Left renal pelvis (tissue), 4 donors: ENCODE measurements around the gene NUDT4. TPM values are rescaled to one million over a fixed set of nuclear protein-coding genes. Genes with fewer than 3 reads are reported as not detected.
A peak's percentile ranks its signal among the peaks of the same experiment; 100 is the strongest.

ENCODE experiments used
- DNase-seq, 4 donors: peaks; one replicate each; pipeline ENCODE4 v3.0.0-alpha.2; 2013; ENCODE audit warnings: low read depth in 4 of 4, low spot score in 3 of 4
- polyA plus RNA-seq, 4 donors: library from polyadenylated mRNA; unstranded; fragments of 120-200 nt; gene quantifications; one replicate each; pipeline ENCODE4 v1.2.1, GENCODE V29; 2013; ENCODE audit not compliant: insufficient read length in 4 of 4

Gene NUDT4
- 100 to 1,000 TPM in 3 of 4 donors, 10 to 100 TPM in 1; 76.5 to 158 (median 128) TPM for polyA plus RNA-seq

DNA sequence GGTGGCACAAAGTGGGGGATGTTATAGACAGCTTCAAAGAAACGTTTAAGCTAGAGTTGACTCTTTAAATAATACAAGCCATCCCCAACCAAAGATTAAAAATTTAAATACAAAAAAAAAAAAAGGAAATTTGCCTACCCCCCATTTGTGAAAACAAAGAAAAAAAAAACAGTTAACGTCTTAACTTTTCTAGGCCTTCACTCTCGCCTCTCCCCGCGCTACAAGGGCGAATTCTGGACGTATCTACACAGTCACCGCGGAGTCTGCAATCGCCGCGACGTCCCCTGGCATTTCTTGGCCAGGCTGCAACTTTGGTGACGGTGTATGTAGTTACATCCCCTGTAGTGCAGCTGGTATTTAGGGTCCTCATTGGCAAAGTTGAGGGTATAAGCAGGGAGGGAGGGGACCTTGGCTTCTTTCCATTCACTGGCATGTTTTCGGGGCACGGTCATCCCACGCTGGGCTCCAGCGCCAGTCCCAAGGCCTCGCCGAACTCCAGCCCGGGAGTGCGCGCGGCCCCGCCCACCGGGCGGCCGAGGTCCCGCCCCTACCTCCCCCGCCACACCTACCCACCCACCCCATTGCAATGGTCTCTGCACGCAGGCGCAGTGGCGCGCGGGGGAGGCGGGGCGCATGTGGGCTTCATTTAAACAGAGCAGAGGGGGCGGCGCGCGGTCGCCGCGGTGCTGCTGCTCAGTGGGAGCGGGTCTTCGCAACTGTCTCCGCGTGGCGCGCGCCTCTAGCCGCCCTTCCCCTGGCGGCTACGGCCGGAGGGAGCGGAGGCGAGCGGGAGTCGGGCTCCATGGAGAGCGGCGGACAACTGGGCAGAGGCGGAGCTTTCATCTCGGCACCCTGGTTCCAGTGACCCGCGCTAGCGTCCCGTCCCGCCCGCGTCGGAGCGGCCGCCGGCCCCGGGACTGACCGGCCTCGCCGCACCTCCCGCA lies at the start of gene NUDT4:
TSS of gene NUDT4 (plus strand) at position 674 of the 944 bp plus-strand sequence. CDS start 398 bp downstream, outside the sequence.
- peak; percentile 89 to 93 (median 92) for DNase-seq

DNA sequence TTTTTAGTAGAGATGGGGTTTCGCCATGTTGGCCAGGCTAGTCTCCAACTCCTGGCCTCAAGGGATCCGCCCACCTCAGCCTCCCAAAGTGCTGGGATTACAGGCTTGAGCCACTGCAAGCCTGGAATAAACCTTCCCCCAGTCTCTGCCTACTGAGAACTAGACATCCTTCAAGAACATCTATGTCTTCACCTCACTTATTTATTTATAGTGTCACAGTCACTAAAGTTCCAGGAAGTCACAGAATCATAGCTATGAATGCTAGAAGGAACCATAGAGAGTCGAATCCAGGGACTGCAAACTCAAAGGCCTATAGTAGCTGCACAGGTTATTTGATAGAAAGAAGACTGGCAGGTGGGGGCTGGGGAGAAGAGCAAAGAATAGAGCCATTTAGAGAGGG lies 44.7 kb upstream of the NUDT4 start:
- DNase-seq: no peak

DNA sequence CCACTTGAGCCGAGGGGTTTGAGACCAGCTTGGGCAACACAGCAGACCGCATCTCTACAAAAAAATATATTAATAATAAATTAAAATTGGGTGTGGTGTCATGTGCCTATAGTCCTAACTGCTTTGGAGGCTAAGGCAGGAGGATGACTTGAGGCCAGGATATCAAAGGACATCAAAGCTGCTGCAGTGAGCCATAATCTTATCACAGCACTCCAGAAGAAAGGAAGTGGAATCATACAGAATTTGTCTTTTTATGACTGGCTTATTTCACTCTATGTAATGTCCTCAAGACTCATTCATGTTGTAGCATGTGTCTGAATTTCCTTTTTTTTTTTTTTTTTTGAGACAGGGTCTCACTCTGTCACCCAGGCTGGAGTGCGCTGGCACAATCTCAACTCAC lies 43.9 kb upstream of the NUDT4 start:
- DNase-seq: no peak

DNA sequence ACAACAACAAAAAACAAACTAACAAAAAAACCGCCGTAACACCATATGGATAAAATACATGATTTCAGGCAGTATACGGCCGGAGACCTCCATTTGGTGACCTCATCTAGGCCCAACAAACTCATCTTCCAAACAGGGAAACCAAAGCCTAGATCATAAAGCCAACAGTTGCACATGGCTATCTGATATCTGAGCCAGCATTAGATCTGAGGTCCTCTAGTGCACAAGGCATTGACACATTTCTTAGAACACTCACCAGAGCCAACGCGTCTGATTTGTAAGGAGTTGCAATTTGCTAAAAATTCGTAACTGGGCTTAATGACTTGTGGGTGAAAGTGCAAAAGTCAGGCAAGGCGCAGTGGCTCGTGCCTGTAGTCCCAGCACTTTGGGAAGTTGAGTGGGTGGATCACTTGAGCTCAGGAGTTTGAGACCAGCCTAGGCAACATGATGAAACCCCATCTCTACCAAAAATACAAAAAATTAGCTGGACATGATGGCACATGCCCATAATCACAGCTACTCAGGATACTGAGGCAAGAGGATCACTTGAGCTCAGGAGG lies 42.0 kb upstream of the NUDT4 start:
- DNase-seq: no peak

DNA sequence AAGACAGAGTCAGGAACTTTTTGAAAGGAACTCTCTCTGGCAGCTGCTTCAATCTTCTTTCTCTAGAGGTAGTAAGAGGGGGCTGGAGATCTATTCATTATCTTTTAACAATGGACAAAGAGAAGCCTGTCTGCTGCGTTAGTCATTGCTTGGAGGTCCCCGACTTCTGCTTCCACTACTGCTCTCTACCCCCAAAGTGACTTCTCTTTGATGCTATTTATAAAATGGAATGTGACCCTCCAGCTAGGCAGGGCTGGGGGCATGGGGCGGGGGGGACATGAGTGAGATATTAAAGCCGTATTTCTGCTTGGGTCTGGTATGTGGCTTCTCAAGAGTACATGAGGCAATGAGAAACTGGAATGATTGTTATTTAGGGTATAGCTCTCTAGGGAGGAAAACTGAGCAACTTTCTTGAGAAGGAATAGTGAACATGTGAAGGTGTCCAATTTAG lies 41.4 kb upstream of the NUDT4 start:
- no peak for DNase-seq

DNA sequence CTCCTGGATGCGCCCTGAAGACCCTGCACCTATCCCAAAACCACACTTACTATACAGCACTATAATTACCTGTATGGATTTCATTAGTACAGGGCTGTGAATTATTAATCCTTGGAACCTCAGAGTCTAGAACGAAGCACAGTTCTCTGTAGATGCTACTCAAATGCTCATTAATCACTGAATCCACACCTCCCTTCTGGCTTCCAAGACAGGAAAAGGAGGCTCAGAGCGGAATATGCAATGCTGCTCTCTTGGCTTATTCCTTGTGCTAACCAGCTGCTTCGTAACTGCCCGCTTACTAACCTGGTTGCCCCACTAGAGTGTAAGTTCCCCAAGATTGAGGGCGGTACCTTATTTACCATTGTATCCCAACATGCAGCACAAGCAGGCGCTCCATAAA lies 39.1 kb upstream of the NUDT4 start:
- no peak for DNase-seq

DNA sequence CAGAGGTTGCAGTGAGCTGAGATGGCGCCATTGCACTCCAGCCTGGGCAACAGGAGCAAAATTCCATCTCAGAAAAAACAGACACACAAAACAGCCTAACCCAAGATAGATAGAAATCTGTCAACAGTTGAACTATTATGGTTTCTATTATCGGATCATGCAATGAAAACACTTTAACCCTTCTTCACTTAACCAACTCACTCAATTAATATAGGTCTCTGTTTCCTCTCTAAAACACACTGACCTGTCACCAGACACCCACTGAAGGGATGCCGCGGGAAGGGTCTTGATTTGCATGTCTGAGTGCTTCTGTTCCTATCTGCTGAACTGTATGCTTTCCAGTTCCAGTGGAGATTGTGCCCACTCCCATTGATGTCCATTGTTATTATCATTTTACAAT lies 38.0 kb upstream of the NUDT4 start:
- no peak for DNase-seq

DNA sequence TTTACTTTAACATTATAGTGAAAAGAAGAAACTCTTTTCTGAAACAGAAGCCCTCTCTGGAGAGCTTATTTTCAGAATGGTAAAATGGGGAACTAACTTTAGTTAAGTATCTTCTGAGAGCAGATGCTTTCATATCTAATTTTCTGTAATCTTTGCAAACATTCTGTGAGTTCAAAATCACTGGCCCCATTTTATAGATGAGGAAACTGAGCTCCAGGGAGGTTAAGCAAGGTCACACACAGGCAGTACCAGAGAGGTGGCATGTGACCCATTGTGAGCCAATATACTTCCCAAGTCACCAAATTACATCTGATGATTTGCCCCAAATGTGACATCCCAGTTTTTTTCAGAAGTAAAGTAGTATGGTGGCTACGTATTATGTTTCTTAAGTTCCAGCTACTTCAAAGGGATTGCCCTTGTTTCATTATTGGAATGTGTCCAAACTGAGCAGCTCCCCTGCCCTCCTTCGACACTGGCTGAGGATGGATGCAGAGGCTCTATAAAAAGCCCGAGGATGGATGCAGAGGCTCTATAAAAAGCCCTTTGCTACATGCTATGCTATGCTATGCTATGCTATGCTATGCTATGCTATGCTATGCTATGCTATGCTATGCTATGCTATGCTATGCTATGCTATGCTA lies 36.2 kb upstream of the NUDT4 start:
- no peak for DNase-seq

DNA sequence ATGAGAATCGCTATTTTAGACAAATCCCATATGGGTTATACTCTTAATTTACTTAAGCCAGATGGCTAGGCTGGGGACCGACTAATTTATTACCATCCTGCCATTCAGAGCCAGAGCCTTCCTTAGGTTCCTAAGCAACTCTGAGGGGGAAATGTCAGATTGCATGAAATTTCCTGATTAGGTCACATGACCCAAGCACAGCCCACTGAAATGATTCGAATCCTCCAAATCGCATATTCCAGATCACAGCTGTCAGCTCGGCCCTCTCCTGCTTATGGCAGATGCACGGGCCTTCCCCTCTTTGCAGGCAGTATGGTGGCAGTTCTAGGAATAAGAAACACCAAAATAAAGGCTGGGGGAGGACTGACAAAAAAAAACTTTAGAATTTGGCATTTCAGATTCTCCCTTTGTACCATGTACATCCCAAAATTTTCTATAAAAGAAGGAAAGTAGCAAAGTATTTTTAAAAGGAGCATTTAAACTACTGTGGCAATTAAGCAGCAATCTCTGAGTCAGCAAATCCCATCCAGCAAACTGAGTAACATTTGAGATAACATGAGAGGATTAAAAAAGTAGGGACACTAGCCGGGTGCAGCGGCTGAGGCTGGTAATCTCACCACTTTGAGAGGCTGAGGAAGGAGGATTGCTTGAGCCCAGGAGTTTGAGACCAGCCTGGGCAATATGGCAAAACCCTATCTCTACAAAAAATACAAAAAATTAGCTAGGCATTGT lies 30.5 kb upstream of the NUDT4 start:
- DNase-seq: no peak

DNA sequence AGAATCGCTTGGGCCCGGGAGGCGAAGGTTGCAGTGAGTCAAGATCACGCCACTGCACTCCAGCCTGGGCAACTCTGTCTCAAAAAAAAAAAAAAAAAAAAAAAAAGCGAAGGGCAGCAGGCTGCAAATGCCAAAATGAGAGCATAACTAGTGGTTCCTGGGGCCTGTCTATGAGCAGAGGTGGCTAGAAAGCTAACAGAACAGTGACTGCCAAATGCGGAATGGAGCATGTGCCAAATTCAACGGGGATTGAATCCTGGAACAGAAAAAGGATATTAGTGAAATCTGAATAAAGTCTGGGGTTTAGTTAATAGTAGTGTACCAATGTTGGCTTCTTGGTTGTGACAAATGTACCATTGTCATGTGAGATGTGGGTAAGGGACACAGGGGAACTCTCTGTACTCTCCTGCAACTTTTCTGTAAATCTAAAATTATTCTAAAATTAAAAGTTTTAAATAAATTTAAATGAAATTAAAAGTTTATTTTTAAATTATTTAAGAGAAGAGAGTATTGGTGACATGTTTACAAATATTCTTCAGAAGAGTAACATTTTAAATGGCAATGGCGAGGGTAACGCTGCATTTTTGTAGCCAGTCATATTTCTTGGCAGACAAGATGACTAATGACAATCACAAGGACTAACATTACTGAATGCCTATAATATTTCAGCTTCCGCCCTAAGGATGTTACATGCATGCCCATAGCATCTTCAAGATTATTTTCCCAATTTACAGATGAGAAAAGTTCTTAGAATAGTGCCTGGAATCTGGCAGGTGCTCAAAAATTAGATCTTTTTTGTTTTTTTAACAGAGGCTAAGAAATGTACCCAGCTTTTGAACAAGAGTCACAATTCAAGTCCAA lies 28.9 kb upstream of the NUDT4 start:
- DNase-seq: no peak

DNA sequence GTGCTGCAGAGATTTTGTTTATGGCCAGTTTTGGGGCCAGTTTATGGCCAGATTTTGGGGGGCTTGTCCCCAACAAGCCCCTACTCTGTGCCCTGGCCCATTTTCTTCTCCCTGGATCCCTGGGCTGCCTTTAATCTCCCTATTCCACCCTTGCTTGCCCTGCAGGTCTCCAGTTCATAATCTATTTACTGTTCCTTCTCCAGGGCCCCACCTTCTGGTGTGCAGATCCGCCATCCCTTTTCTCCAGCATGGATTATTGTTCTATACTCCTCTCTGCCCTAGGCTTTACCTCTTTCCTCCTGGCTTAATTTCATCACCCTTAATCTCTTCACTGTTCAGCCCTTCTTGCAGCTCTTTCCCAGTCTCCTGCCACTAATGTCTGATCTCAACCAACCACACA lies 26.0 kb upstream of the NUDT4 start:
- no peak for DNase-seq

DNA sequence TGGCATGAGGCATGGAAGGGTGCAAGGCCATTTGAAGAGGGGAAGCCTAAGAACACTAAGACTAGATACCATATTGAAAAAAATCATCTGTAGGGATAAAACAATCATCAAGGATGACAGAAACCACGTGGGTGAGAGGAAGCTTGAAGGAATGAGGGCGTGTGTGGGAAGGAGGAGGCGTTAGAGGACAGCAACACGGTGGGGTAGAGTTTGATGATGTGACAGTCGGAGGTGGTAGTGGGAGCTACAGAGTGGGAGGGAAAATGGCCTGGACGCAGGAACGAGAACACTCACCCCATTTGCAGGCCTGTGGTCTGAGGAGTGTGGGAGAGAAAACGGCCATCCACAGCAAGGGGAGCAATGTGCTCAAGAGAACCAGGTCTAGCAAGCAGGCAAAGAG lies 25.4 kb upstream of the NUDT4 start:
- DNase-seq: no peak

DNA sequence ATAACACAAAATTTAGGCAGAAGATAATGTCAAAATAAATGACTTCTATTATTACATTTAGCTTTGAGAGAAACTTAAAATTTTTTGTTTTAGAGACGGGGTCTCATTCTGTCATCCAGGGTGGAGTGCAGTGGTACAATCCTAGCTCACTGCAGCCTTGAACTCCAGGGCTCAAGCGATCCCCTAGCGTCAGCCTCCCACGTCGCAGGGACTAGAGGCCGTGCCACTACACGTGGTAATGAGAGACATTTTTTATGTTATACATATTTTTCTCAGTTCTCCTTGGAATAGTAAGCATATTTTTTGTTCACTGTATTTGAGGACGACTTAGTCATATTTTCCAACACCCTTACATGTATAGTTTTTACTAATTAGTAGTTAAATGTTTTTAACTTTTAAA lies 21.5 kb upstream of the NUDT4 start:
- DNase-seq: no peak

DNA sequence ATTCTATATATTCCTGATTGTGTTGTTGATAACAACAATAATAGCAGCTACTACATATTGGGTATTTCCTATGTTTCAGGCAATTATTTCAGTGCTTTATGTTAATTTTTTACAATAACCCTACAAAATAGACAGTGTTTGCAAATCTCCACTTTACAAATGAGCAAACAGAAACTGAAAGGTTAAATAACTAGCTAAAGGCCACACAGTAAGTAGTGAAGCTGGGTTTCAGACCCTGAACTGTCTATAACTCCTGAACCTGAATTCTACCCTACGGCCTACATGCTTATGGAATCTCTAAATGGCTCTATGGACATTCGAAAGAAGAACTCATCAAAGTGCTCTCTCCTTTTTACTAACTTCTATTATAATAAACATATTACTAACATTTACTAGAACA lies 19.7 kb upstream of the NUDT4 start:
- DNase-seq: no peak

DNA sequence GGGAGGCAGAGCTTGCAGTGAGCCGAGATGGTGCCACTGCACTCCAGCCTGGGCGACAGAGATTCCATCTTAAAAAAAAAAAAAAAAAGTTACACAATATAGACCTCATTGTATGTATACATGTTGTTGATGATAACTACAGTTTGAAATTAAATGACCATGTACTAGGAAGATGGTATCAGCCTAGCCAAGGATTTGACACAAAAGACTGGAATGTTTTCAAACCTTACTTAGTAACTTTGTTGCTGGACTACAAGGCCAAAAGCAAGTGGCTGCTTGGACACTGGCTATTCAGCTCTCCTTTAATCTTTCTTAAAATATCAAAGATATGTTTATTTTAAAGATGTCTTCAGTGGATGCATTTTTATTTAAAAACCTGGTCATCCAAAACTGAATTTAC lies 18.9 kb upstream of the NUDT4 start:
- DNase-seq: no peak

DNA sequence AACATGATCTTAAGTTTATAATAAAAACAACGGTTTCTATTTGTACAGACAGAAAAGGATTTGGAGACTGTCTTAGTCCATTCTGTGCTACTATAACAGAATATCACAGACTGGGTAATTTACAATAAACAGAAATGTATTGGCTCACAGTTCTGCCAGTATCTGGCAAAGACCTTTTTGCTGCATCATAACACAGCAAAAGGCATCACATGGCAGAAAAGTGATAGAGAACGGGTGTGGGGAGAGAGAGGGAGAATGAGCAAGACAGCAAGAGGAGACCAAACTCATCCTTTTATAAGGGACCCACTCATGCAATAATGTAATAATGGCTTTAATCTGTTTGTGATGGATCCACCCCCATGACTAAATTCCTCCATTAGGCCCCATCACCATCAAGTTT lies 17.0 kb upstream of the NUDT4 start:
- no peak for DNase-seq

DNA sequence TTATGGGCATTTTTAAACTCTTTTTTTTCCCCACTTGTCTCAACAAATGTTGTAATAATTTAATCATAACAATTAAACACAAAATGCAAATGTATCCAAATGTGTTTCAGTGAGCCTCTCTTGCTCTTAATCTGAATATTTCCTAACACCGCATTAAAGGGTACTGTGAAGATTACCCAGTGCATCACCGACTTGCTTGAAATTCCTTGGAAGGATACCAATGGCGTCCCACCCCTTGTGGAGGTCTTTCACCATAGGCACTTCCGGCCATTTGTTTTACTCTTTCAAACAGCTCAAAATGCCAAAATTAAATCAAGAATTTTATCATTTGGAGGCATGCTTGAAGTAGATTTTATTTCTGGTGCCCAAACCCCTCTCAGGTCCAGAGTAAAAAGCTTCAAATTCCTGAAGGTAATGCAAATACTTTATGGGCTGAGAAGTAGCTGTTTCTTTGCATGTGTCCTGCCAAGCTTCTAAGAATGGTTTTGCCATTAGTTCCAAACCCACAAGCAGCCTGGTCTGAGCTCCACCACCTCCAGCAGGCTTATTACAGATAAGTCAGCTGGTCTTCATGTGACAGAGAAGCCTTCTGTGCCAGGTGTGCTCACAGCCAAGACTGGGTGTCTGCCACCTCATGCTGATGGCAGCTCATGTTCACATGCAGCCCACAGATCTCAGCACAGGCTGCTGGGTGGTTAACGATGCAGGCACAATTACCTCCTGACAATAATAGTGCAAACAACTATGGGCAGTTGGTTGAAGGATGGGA lies 16.4 kb upstream of the NUDT4 start:
- DNase-seq: no peak

DNA sequence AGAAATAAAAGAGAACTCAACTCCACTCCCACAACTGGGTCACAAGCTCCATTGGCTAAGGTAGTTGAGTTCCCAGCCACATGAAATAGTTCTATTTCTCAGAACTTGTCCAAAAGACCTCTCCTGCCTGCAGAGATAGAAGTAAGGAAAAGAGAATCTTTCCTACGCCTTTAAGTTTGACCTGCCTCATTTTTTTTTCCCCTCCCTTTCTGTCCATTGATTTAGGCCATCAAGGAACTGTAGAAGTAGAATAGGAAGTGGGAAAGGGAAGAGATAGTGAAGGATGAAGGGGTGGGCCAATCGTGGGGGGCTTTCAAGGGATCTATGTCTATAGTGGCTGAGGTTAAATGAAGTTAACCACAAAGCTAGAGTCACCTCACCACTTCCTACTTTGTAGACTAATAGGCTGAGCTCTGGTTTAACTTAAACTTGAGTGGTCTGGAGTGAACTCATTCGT lies 13.9 kb upstream of the NUDT4 start:
- no peak for DNase-seq
